Measurements from ENCODE around the gene TLR2.

- TF ChIP-seq, protein P1, sequence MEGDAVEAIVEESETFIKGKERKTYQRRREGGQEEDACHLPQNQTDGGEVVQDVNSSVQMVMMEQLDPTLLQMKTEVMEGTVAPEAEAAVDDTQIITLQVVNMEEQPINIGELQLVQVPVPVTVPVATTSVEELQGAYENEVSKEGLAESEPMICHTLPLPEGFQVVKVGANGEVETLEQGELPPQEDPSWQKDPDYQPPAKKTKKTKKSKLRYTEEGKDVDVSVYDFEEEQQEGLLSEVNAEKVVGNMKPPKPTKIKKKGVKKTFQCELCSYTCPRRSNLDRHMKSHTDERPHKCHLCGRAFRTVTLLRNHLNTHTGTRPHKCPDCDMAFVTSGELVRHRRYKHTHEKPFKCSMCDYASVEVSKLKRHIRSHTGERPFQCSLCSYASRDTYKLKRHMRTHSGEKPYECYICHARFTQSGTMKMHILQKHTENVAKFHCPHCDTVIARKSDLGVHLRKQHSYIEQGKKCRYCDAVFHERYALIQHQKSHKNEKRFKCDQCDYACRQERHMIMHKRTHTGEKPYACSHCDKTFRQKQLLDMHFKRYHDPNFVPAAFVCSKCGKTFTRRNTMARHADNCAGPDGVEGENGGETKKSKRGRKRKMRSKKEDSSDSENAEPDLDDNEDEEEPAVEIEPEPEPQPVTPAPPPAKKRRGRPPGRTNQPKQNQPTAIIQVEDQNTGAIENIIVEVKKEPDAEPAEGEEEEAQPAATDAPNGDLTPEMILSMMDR (conservative IDR thresholded peaks at IDR 0.05; ENCODE audit: low read depth, low read length), result no peak
- TF ChIP-seq EZH2 (IDR thresholded peaks at IDR 0.05; ENCODE audit: low read length, unreplicated experiment) (no peak), EZH2phosphoT487 (IDR thresholded peaks at IDR 0.05; ENCODE audit: borderline replicate concordance, low read length) (no peak)
These were observed 63.4 kb downstream of the TLR2 start for GRCh38 chr4:153747406-153747955.
